Activated CD4-positive, CD25-positive, alpha-beta regulatory T cell treated with anti-CD3 and anti-CD28 coated beads, Interleukin-2, amount 50 U/mL, for 24 hours (primary cell): ENCODE measurements around the gene SCIMP.
"Not testable (repeated sequence)": the region's sequence is repeated elsewhere in the genome, so short reads cannot be mapped to it uniquely, and the experiment has no call there.

Experiments used
- ATAC-seq, 2 donors: fragments of 150-1000 bp; cut with Tn5 transposase; one replicate each; pipeline ENCODE4 v1.10.0; 2021; ENCODE audit warnings: mild to moderate bottlenecking in 1 of 2, moderate library complexity in 1 of 2

Gene SCIMP

GRCh38 chr17:5237541-5238016 is 2.9 kb upstream of the SCIMP start:
- ATAC-seq: peak; percentile 43 to 75

DNA sequence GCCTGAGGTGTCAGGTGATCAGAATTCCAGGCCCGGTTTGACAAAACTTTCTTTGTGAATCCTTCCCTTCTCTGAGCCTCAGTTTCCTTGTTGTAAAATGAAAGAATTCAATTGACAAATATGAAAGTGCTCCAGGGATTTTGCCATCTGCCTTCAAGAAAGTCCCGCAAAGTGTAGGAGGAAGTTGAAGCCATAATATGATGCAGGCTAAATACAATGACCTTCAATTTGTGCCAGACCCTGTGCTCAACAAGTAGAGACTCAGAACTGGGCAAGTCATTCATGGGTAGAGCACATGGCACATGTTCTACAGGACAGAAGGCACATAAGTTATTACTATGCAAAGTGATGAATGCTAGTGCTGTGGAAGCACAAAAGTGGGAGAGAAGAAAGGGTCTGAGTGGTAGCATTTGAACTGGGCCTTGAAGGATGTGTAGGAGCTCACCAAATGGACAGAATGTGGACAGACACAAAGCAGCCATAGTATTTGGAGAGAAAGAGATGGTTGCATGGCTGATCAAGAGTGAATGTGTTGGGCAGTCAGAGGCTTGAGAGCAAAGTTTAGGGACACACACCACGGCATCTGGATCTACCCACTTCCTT is 2.4 kb upstream of the SCIMP start:
- ATAC-seq: no peak

DNA sequence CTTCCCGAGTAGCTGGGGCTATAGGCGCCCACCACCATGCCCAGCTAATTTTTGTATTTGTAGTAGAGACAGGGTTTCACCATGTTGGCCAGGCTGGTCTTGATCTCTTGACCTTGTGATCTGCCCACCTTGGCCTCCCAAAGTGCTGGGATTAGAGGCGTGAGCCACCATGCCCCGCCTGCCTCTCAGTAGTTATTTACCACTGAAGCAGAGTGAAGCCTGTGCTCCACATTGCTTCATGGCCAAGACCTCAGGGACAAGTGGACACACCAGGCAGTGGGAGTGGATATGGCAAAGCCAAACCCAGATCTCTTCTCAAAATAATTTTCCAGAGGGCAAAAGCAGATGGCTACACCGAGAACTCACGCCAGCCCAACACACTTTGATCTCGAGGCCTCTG is 1.2 kb downstream of the SCIMP start:
- ATAC-seq: not testable (repeated sequence)

- ATAC-seq: no peak
Measured at GRCh38 chr17:5226940-5227878, 7.5 kb downstream of the SCIMP start.

DNA sequence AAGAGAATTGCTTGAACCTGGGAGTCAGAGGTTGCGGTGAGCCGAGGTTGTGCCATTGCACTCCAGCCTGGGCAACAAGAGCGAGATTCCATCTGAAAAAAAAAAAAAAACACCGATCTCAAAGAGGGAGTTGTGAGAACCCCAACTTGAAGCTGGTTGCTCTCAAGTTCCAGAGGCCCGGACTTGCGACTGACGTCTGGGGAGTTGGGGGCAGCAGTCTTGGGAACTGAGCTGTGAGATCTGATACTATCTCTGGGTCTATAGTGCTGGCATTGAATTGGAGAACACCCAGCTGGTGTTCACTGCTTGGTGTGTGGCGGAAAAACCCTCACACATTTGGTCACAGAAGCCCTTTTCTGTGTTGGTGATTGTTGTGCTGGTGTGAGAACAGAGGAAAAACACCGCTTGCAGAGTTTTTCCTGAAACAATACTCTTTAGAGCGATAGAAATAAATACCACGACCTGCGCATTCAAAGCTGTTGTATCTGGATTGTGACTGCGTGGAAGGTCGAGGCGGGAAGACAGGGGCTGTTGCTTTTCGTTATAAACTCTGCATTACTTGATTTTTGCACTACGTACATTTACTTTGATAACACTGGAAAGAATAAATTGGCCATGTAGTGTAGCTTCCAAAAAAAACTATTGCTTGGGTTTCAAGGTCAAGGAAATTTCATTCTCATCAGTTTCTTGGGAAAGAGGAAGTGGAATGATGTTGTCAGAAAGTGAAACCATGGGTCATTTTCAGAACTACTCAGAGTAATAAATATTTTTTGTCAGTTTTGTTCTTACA is 8.8 kb downstream of the SCIMP start:
- ATAC-seq: no peak

- ATAC-seq: not testable (repeated sequence)
Measured at GRCh38 chr17:5221912-5222311, 12.7 kb downstream of the SCIMP start.

DNA sequence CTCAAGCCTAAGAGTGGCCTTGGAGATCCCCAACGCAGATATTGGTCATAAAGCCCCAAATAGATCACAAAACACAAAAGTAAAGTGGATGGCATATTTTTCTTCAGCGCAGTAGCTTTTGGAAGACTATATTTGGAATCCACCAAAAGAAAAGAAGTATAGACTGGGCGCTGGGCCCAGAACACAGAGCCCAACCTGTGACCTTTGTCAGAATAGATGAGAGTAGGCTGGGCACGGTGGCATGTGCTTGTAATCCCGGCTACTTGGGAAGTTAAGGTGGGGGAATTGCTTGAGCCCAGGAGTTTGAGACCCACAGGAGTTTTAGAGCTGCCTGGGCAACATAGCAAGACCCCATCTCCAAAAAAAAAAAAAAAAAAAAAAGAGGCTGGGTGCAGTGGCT is 14.6 kb downstream of the SCIMP start:
- ATAC-seq: no peak

- no peak for ATAC-seq
Measured at GRCh38 chr17:5219536-5219935, 15.1 kb downstream of the SCIMP start.

GRCh38 chr17:5217562-5217961 is 17.1 kb downstream of the SCIMP start:
- ATAC-seq: not testable (repeated sequence)

DNA sequence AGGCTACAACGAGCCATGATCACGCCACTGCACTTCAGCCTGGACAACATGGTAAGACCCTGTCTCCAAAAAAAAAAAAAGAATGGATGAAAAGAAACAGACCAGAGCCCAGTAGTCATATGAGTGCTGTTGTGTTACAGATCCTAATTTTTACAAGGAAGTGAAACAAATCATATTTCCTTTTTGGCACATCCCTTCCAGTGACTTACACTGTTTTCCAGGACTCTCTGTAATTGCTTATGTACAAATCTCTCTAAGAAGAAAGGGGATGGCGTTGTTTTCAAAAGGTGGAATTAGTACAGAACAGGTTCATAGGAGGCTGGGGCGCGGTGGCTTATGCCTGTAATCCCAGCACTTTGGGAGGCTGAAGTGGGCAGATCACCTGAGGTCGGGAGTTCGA is 23.2 kb downstream of the SCIMP start:
- no peak for ATAC-seq

DNA sequence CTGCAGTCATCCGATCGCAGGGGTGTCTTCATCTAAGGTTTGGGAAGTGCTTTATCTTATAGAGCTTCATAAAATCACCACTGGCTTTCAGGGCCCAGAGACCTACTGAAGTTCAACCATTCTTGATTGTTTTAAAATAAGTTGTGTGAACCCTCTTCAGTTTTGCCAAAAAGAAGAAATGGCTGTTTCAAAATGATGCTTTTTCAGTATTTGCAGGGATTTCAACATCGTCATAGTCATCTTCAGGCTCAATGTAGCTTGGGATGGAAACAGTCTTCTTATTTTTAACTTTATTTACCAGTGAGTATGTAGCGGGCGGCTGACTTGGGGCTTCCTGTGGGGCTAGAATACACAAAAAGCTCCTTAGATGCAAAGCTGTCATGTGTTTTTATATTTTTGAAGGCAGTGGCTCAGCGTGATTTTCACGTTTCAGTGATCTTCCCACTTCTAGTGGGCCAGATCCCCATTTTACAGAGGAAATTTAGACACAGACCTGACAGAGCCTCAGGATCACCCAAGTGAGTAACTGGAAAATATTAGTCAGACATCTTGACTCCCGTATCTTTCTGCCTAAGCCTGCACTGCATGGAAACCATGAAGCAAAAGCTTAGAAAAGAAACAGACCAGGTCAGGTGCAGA is 23.9 kb downstream of the SCIMP start:
- ATAC-seq: no peak

DNA sequence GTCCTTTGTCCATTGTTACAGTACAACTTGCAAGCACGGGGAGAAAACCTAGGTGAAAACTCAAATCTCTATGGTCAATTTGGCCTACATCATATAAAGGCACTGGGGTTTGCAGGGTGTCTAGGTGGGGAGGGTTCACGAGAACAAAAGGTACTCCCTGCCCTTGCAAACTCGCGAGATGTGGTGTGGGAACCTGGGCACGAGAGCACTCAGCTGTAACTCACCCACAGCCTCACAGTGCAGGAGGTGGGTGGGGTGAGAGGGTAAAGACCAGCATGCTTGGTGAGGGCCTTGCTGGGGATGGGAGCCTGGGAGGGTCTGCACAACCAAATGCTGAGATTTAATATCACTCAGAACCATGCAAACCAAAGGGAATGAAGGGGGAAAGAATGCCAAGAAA is 24.6 kb downstream of the SCIMP start:
- ATAC-seq: no peak

- no peak for ATAC-seq
Measured at GRCh38 chr17:5209396-5209795, 25.3 kb downstream of the SCIMP start.

- ATAC-seq: no peak
Measured at GRCh38 chr17:5203908-5204294, 30.8 kb downstream of the SCIMP start.

- no peak for ATAC-seq
Measured at GRCh38 chr17:5203178-5203907, 31.3 kb downstream of the SCIMP start.

- no peak for ATAC-seq
Measured at GRCh38 chr17:5201011-5201410, 33.6 kb downstream of the SCIMP start.

DNA sequence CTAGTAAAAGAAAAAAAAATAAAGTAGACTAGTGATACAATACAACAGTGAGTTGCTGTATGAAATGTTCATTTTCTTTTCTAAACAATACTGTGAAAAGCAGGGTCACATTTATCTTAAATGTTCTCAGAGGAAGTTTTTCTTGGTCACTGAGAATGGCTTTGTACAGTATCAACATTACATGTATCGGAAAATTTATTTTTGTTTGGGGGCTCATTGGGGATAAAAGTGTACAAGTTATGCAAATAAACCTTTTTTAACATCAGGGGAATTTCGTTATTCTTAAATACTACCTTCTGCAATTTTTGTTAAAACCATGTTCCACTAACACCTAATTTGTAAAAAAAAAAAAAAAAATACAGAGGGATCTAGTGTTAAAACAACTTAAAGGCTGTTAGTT is 34.3 kb downstream of the SCIMP start:
- ATAC-seq: no peak

DNA sequence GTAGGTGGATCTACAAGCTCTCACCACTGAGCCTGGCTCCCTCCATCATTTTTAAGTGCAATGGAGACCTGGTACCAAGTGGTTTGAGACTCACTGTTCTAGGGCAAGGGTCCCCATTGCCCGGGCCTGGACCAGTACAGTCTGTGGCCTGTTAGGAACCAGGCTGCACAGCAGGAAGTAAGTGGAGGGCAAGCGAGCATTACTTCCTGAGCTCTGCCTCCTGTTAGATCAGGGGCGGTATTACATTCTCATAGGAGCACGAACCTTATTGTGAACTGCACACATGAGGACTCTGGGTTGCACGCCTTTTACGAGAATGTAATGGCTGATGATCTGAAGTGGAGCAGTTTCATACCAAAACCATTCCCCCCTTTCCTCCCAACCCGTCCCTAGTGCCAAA is 36.2 kb downstream of the SCIMP start:
- ATAC-seq: no peak

DNA sequence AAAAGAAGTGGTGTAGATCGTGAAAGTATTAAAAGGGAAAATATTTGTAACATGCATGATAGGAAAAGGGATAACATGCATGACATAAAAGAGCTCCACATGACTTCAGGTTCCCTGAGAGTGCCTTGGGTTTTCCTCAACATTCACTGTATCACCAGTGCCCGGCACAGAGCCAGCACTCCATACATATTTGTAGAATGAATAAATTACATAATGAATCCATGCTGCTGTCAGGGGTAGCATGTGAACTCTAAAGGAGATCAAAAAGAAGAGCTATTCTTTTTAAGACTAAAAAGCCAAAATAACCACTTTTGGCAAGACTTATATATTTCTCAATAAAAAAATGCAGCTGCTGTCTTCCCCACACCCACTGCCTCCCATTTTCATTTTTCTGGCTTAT is 40.3 kb downstream of the SCIMP start:
- ATAC-seq: no peak

DNA sequence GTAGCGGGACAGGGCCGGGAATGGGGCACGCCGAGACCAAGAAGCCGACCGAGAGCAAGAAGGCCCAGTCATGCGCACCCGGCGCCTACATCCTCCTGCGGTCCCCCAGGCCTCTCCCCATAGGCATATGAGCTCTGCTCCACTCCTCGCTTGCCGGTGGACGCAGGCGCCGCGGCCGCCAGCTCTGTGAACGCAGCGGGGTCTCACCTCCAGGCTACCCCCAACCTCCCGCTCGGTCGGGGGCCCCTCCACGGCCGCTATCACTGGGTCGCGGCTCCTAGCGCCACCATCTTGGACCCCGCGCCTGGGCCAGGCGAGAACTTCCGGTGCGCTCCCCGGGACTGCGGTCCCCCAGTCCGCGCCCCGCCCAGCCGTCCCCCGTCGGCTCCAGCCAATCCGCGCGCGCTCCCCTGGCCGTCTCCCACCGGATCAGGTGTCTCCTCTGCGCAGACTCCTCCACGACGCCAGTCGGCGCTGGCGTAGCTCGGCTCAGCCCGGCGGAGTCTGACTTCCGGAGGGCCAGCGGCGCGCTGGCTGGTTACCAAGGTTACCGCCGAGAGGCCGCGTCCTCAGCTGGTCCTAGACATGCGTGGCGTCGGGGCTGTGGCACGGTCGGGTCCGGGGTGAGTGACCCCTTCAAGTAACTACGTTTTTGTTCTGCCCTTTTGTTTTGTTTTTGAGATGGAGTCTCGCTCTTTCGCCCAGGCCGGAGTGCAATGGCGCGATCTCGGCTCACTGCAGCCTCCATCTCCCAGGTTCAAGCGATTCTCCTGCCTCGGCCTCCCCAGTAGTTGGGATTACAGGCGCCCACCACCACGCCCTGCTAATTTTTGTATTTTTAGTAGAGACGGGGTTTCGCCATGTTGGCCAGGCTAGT is 42.9 kb downstream of the SCIMP start, which contains the start of gene ZNF594:
TSS of gene ZNF594 (minus strand) at position 328 of the 877 bp plus-strand sequence. CDS start 7,612 bp downstream, outside the sequence.
- peak; percentile 99 to 100 for ATAC-seq

- no peak for ATAC-seq
Measured at GRCh38 chr17:5184288-5184687, 50.4 kb downstream of the SCIMP start.
